ENCODE results near the gene KIF14.

DNA sequence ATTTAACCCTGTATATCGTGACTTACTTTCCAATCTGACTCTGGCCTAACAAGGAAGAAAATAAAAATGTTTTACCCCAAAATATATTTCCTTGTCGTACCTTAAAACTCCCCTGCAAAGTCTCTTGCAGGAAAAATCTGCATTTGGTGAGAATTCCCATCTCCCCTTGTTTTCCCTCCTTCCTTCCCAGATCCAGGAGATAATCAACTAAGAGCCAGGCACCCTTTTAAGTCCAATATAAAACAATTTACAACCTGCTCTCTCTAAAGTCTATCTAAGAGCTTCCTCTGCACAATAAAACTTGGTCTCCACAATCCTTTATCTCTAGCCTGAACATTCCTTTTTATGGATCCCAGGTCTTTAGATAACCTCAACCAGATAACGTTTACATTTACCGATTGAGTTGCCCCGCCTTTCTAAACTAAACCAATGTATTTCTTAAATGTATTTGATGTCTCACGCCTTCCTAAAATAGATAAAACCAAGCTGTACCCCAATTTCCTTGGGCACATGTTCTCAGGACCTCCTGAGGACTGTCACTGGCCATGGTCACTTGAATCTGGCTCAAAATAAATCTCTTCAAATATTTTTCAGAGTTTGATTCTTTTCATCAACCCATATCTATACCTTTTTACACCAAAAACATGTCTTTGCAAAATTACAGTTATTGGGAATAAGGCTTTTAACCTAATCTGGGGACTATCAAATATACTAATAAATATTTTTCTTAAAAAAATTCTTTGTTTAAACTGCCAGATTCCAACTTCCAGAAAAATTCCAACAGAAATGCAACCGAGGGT is 48.2 kb upstream of the KIF14 start:
- TF ChIP-seq CTCF (CRISPR knock-in tag; IDR thresholded peaks at IDR 0.05) (no peak), MEF2D (CRISPR knock-in tag; IDR thresholded peaks at IDR 0.05) (no peak), SMAD1 (CRISPR knock-in tag; IDR thresholded peaks at IDR 0.05; ENCODE audit: borderline replicate concordance, low read depth) (no peak), ZNF558 (CRISPR knock-in tag; IDR thresholded peaks at IDR 0.05; ENCODE audit: borderline replicate concordance) (no peak), ZNF468 (CRISPR knock-in tag; IDR thresholded peaks at IDR 0.05) (no peak), ARHGAP35 (CRISPR knock-in tag; IDR thresholded peaks at IDR 0.05; ENCODE audit: borderline replicate concordance) (no peak), SIN3A (IDR thresholded peaks at IDR 0.05; ENCODE audit: borderline replicate concordance, low read depth, low read length) (no peak), CHD4 (IDR thresholded peaks at IDR 0.05; ENCODE audit: borderline replicate concordance, low read length) (no peak)
